Stimulated activated memory B cell treated with anti-CD40 and anti-IgM and Interleukin-4, amounts not matched to agents 10 μg/mL and 1 μg/mL and 100 μg/mL, for 72 hours (primary cell): ENCODE results near the gene MAP2K5.
A peak's percentile ranks its signal among the peaks of the same experiment; 100 is the strongest.

ENCODE experiments used
- ATAC-seq: fragments of 150-1000 bp; cut with Tn5 transposase; 2 replicates; pipeline ENCODE4 v1.10.0; 2021
- H3K27ac Mint-ChIP-seq: one replicate; pipeline ENCODE4 v1.8.0; 2022; ENCODE audit warnings: mild to moderate bottlenecking, mixed read lengths
- H3K27me3 Mint-ChIP-seq: one replicate; pipeline ENCODE4 v1.8.0; 2022; ENCODE audit warnings: mixed read lengths
- H3K36me3 Mint-ChIP-seq: one replicate; pipeline ENCODE4 v1.8.0; 2022; ENCODE audit warnings: mixed read lengths
- H3K4me1 Mint-ChIP-seq: one replicate; pipeline ENCODE4 v1.8.0; 2022; ENCODE audit warnings: mixed read lengths
- H3K4me3 Mint-ChIP-seq: one replicate; pipeline ENCODE4 v1.8.0; 2022; ENCODE audit warnings: mild to moderate bottlenecking, moderate library complexity, mixed read lengths
- H3K9me3 Mint-ChIP-seq: one replicate; pipeline ENCODE4 v1.8.0; 2022; ENCODE audit warnings: mixed read lengths

MAP2K5 gene

DNA sequence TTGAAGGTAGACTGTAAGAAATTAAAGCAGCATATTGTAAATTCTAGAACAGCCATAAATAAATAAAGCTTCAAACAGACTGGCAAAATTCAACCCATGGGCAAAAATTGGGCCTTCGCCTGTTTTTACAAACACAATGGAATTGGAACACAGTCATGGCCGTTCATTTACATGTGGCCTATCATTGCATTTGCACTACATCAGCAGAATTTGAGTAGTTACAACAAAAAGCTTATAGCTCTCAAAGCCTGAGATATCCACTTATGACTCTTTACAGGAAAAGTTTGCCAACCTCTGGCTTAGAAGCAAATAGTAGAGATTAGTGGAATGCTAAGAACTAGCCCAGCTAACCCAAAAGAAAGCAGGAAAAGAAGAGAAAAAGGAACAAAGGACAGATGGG, 143.2 kb downstream of the MAP2K5 start:
- H3K36me3 Mint-ChIP-seq: peaks cover 38% of the 10 kb centered on the region
- H3K27me3 Mint-ChIP-seq: no peaks in the 10 kb centered on the region
- ATAC-seq: no peak
- no peak overlapping the region for H3K27ac Mint-ChIP-seq
- H3K4me3 Mint-ChIP-seq: no peak overlapping the region
- H3K4me1 Mint-ChIP-seq: no peaks in the 10 kb centered on the region
- peaks cover 12% of the 10 kb centered on the region for H3K9me3 Mint-ChIP-seq

DNA sequence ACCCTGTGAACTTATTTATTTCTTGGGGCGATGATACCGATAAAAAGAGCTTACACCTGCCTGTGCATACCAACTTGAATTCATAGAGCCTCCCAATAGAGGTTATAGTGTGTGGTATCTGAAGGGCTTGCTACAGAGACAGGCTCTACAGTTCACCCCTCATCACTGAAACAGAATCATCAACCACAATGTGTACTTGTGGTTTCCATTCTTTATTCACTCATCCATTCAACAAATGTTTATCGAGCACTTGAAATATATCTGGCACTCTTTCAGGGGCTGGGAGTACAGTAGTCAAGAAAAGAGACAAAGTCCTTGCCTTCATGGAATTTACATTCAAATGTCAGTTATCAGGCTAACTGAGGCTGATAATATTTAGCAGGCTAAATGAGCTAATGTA, 148.4 kb downstream of the MAP2K5 start:
- ATAC-seq: no peak

DNA sequence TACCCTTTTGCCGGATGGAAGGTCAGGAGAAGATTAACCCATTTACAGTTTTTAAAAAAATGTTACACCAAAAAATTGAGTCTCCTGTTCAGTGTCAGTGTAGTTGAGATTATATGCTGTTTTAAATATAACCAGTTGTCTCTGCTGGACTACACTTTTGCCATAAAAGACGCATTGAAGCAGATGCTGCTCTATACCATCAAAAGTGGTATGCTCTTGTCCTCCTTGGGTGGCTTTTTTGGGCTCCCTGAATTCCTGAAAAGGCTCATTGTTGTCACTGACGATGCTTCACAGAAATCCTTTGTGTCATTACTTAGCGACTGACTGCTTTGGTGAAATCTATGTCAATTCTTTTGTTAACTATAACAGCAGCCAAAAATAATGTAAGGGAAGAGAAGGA, 148.9 kb downstream of the MAP2K5 start:
- Mint-ChIP-seq H3K27me3 (no peaks in the 10 kb centered on the region), H3K4me3 (no peak overlapping the region), H3K9me3 (no peaks in the 10 kb centered on the region), H3K4me1 (no peaks in the 10 kb centered on the region), H3K36me3 (peaks cover 34% of the 10 kb centered on the region), H3K27ac (no peak overlapping the region)
- ATAC-seq: no peak

More for the DNA sequence above, 148.4 kb downstream of the MAP2K5 start:
- no peaks in the 10 kb centered on the region for H3K27me3 Mint-ChIP-seq
- H3K27ac Mint-ChIP-seq: no peak overlapping the region
- peaks cover 36% of the 10 kb centered on the region for H3K36me3 Mint-ChIP-seq
- no peaks in the 10 kb centered on the region for H3K4me1 Mint-ChIP-seq
- peaks cover 2% of the 10 kb centered on the region for H3K9me3 Mint-ChIP-seq
- H3K4me3 Mint-ChIP-seq: no peak overlapping the region

DNA sequence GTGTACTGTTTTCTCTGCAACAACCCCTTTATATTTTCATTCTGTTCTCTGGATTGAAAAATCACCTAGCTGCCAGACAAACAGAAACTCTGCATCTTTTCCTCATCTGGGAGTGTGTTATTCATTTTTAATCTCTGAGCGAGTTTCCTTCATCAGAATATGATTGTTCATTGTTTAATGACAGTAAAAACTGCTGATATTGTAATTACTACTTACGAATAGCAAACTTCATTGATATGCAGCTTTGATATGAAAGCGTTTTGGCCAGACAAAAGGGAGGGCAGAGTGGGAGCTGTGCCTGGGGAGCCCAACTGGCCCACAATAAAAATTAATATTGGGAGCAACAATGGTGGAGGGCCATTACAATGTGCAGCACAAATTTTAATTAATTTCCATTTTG, 150.1 kb downstream of the MAP2K5 start:
- H3K4me1 Mint-ChIP-seq: no peaks in the 10 kb centered on the region
- ATAC-seq: no peak

DNA sequence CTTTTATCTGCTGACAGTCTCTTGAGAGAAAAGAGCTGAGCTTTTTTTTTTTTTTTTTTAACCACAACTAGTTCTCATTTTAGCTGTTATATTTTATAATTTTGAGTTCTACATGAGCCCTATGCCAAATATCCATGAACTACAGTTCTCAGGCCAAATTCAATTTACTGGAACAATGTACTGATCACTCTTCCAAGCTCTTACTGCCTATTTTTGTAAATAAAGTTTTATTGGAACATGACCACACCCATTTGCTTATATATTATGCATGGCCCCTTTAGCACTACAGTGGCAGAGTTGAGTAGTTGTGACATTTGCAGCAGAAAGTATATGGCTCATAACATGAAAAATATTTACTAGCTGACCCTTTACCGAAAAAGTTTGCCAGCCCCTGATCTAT, 153.6 kb downstream of the MAP2K5 start:
- H3K4me1 Mint-ChIP-seq: no peaks in the 10 kb centered on the region
- H3K9me3 Mint-ChIP-seq: no peaks in the 10 kb centered on the region
- H3K27me3 Mint-ChIP-seq: no peaks in the 10 kb centered on the region
- H3K36me3 Mint-ChIP-seq: peaks cover 54% of the 10 kb centered on the region
- no peak overlapping the region for H3K4me3 Mint-ChIP-seq
- ATAC-seq: no peak
- no peak overlapping the region for H3K27ac Mint-ChIP-seq

More for the DNA sequence above, 150.1 kb downstream of the MAP2K5 start:
- H3K36me3 Mint-ChIP-seq: peaks cover 37% of the 10 kb centered on the region
- no peaks in the 10 kb centered on the region for H3K27me3 Mint-ChIP-seq
- H3K9me3 Mint-ChIP-seq: no peaks in the 10 kb centered on the region
- no peak overlapping the region for H3K27ac Mint-ChIP-seq
- H3K4me3 Mint-ChIP-seq: no peak overlapping the region

DNA sequence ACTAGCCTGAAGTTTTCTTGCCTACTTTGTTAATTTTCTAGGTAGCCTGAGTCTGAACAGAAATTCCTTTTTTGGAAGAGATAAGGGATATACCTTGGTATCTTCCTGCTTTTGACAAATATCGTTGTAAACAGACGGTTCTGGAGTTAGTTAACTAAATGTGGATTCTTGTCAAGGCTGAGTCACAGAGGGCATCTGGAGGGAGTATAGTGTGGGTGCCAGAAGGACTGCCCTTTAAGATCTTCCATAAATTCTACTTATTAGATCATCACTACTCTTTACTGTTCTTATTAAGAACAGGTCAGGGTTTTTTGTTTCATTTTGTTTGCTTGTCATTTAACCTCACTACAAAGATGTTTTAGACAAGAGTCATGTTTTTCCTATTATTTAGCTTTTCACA, 157.5 kb downstream of the MAP2K5 start:
- Mint-ChIP-seq H3K4me1 (no peaks in the 10 kb centered on the region), H3K27ac (no peak overlapping the region), H3K4me3 (no peak overlapping the region), H3K27me3 (no peaks in the 10 kb centered on the region), H3K36me3 (peaks cover 49% of the 10 kb centered on the region), H3K9me3 (no peaks in the 10 kb centered on the region)
- no peak for ATAC-seq

DNA sequence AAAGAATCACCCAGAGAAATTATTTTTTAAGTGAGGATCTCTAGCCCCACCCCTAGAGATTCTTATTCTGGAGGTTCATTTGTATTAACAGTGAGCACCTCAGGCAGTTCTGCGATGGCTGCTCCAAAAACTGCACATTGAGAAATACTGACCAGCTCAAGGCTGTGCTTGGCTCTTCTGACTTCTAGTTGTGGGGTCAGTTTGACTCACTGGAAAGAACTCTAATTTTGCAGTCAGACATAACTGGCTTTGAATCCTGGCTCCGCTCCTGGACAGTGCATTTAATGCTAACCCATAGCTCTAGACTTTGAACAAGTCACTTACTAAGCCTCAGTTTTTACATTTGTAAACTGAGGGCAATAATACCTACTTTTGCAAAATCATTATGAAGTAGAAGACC, 159.2 kb downstream of the MAP2K5 start:
- no peak for ATAC-seq
- Mint-ChIP-seq H3K27ac (no peak overlapping the region), H3K27me3 (no peaks in the 10 kb centered on the region), H3K4me3 (no peak overlapping the region), H3K4me1 (no peaks in the 10 kb centered on the region), H3K36me3 (peaks cover 64% of the 10 kb centered on the region), H3K9me3 (no peaks in the 10 kb centered on the region)

DNA sequence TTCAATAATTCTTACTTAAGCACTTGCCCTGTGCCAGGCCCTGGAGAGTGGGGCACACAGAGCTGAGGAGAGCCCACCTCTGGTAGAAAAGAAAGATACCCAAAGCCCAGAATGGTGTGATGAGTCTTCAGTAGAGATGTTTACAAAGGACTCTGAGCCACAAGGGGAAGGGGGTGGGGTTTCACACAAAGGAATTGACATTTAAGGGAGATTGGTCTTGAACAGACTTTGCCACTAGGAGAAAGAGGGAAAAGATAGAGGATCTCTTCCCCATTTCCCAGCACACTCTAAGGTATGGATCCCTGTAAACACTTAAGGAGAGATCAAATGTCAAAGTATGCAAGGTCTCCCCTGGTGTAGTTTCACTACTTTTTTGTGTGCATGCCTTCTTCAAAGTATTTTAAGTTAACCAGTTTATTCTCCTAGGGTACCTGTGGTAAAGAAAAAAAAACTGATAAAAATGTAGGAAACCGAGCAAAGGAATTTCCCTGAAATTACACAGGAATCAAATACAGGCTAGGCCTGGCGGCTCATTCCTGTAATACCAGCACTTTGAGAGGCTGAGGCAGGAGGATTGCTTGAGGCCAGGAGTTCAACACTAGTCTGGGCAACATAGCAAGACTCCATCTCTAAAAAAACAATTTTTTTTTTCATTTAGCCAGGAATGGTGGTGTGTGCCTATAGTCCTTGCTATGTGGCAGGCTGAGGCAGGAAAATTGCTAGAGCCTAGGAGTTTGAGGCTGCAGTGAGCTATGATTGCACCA, 165.2 kb downstream of the MAP2K5 start:
- no peaks in the 10 kb centered on the region for H3K27me3 Mint-ChIP-seq

DNA sequence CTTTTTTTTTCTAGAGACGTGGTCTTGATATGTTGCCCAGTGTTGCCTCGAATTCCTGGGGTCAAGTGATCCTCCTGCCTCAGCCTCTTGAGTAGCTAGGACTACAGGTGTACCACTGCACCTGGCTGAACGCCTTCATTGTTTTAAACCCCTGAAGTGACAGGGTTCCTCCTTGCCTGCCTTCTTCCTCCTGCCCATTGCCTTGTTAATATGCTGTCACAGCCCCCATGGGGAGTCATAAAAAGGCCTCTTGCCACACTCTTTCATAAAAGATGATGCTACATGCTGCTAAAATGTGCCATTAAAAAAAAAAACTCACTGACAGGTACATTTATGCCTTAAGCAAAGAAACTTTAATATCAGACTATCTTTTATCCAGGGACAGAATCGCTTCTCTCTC, 166.0 kb downstream of the MAP2K5 start:
- H3K27me3 Mint-ChIP-seq: no peaks in the 10 kb centered on the region
- no peaks in the 10 kb centered on the region for H3K4me1 Mint-ChIP-seq
- no peaks in the 10 kb centered on the region for H3K9me3 Mint-ChIP-seq
- ATAC-seq: no peak
- H3K36me3 Mint-ChIP-seq: peaks cover 59% of the 10 kb centered on the region
- H3K4me3 Mint-ChIP-seq: no peak overlapping the region
- H3K27ac Mint-ChIP-seq: no peak overlapping the region

More for the DNA sequence above, 165.2 kb downstream of the MAP2K5 start:
- ATAC-seq: no peak
- Mint-ChIP-seq H3K36me3 (peaks cover 61% of the 10 kb centered on the region), H3K4me3 (no peak overlapping the region), H3K9me3 (no peaks in the 10 kb centered on the region), H3K27ac (no peak overlapping the region), H3K4me1 (no peaks in the 10 kb centered on the region)

DNA sequence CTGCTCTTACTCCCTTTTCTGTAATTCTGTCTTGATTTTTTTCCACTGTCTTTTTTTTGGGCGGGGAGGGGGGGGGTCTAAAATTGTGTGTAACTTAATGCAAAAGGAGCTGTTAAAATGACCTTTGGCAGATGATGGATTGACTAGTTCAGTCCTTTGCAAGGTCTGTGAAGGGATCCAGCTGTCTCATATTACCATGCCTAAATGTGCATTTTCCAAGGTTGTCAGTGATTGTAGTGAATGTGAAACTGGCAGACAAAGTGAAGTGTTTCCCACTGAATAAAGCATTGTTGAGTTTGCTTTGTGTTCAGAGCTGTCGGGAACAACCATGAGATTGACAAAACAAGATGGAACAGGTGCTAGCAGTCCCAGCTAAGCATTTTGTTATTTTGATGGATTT, 172.7 kb downstream of the MAP2K5 start:
- Mint-ChIP-seq H3K4me3 (no peak overlapping the region), H3K27ac (no peak overlapping the region), H3K27me3 (no peaks in the 10 kb centered on the region), H3K9me3 (no peaks in the 10 kb centered on the region), H3K4me1 (peaks cover under 1% of the 10 kb centered on the region), H3K36me3 (peaks cover 40% of the 10 kb centered on the region)
- no peak for ATAC-seq

DNA sequence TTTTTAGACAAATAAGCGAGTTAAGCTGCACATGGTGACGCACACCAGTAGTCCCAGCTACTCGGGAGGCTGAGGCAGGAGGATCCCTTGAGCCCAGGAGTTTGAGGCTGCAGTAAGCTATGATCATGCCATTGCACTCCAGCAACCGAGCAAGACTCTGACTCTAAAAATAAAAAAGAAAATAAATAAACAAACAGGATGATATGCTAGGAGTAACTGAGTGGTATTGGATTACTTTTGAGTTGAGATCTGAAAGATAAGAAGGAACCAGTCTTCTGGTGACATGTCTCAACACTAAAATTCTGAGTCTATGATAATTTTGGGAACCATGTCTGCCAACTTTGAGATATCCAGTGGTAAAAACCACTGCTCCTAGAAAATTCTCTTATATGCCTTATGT, 173.7 kb downstream of the MAP2K5 start:
- no peak for ATAC-seq
- Mint-ChIP-seq H3K27ac (peak overlapping the region; percentile 23), H3K9me3 (no peaks in the 10 kb centered on the region), H3K36me3 (peaks cover 32% of the 10 kb centered on the region), H3K4me3 (no peak overlapping the region), H3K4me1 (peaks cover 7% of the 10 kb centered on the region), H3K27me3 (no peaks in the 10 kb centered on the region)

DNA sequence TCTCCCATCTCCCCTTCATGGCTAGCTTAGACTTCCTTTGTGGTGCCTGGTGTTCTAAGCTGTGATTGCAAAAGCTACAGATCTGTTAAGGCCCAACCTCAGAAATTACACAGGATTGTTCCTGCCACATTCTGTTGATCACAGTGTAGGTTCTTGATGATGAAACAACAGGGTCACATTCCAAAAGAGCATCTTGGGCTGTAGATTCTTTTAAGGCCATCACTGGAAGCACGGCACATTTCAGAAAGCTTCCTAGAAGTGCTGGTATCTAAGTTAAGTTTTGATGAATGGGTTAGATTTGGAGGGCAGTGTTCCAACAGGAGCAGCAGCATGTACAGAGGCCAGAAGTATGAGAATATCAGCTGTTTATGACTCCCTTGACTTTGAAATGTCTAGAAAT, 175.3 kb downstream of the MAP2K5 start:
- Mint-ChIP-seq H3K27me3 (no peaks in the 10 kb centered on the region), H3K27ac (no peak overlapping the region), H3K9me3 (no peaks in the 10 kb centered on the region), H3K36me3 (peaks cover 16% of the 10 kb centered on the region), H3K4me1 (peaks cover 7% of the 10 kb centered on the region), H3K4me3 (no peak overlapping the region)
- no peak for ATAC-seq

DNA sequence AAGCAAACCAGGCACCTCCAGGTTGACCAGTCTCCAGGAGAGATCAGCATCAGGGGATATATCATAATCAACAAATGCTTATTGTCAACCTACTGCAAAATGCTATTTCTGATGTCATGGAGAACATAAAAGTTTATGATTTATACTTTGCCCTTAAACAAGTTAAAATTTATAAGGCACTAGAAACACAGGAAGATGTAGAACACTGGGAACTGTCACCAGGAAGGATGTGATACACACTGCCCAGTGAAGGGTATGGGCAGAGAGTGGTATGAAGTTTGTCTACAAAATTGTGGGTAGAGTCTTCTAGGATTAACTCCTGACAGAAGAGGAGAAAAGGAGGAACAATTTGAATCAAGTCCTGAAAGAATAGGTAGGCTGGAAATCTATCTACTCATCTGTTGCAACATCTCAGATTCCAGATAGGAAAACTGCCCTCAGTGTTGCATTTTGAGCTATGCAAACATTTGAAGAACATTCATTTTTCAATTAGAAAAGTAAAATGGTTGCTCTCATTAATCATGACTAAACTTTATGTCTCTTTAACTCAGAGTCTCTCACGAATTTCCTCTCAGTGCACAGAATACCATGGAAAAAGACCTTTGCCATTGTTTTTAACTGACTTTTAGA, 176.9 kb downstream of the MAP2K5 start:
- Mint-ChIP-seq H3K36me3 (peaks cover 16% of the 10 kb centered on the region), H3K9me3 (no peaks in the 10 kb centered on the region), H3K27ac (no peak overlapping the region), H3K4me1 (peaks cover 7% of the 10 kb centered on the region), H3K4me3 (no peak overlapping the region), H3K27me3 (no peaks in the 10 kb centered on the region)
- no peak for ATAC-seq

DNA sequence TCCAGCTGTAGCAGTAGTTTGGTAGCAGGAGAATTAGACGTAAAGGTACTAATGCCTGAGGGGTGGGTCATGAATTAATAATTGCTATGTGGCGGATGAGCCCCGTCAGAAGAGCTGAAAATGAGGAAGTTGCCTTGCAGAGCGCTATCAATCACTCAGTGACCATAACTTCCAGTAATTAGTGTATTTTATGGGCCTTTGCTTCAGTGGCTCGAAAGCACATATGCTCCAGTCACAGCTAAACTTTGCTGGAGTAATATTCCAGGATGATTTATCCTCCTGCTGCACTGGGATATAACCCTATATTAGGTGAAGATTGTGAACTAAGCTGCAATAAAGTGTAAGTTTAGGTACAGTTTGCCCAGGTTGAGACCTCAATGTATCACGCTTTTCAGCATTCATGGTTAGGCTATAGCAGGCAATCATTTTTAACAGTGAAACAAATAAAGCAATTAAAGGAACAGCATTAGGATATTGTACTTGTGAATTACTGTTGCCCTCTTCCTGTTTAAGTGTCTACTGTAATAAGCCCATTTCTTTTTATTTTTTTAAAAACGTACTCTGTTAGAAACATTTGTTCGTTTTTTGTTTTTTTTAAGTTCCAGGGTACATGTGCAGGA, 178.2 kb downstream of the MAP2K5 start:
- Mint-ChIP-seq H3K27me3 (no peaks in the 10 kb centered on the region), H3K36me3 (peaks cover 28% of the 10 kb centered on the region), H3K4me3 (no peak overlapping the region), H3K4me1 (peaks cover 7% of the 10 kb centered on the region), H3K27ac (no peak overlapping the region), H3K9me3 (no peaks in the 10 kb centered on the region)
- ATAC-seq: peak; percentile 73

DNA sequence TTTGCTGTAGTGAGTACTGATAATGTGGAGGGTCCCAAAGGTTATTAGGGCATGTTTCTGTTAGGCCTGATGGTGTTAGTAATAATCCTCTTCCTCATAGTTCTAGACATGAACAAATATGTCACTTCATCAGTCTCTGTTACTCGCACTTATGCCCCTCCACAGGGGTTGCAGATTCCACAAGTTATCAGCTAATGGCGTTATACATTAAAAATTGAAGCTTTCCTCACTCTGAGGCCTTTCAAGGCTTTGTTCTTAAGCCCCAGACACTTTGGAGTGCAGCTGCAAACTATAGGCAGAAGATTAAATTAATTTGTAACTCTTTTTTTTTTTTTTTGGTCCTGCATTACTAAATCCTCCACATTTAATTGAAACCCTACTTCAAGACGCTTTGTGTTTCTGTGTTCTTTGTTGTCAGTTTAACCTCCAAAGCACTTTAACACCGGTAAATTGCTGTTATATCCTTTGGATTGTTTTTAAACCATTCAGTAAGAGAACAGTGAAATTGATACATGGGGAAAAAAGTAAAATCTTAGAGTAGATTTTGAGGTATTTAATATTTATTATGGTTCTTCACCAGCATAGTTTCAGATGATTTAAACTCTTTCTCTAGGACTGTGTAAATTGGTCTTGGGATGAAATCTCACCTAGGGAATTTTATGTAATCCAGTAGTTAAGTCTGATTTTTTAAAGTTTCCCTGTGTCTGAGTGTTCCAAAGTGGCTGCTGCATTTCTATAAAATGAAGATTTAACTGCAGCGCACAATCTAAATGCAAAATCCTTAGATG, 179.7 kb downstream of the MAP2K5 start:
- Mint-ChIP-seq H3K4me1 (peaks cover 7% of the 10 kb centered on the region), H3K36me3 (peaks cover 28% of the 10 kb centered on the region), H3K4me3 (no peak overlapping the region), H3K9me3 (no peaks in the 10 kb centered on the region), H3K27me3 (no peaks in the 10 kb centered on the region), H3K27ac (no peak overlapping the region)
- ATAC-seq: no peak
